NT2/D1 (cell line): ENCODE data around the gene NSMCE1.

Experiments
- SUZ12 ChIP-seq: IDR thresholded peaks from 2 replicates; pipeline ENCODE4 v1.6.1; 2011; ENCODE audit not compliant: insufficient read length, insufficient read depth; ENCODE audit errors: extremely low read depth
- ZNF274 ChIP-seq: IDR thresholded peaks from 2 replicates; pipeline ENCODE4 v1.6.1; 2011; ENCODE audit warnings: mild to moderate bottlenecking, low read depth, low read length

DNA sequence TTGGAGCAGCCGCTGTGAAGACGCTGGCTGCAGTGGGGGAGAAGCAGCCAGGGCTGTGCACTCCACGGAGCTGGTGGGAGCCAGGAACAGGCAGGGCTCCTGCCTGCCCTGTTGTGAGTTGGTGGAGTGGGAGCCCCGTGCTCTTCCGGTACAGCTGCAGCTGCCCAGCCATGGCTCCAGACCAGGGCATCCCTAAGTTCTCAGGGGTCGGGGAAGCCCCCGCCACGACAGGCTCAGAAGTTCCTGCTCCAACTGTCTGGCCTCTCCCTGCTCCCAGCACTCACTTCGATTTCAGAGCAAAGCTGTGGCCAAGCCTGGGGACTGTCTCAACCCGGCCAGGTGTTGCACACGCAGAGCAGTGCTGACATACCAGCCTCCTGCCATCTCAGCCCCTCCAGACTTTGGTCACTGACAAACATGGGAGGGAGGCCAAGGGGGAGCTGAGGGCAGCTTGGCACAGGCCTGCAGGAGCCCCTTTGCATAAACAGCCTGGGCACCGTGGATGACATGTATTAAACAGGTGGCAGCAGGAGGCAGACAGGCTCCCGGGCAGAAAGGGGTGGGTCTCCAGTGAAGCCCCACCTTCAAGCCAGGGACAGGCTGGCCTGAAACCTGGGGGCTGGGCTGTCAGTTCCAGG, 79.1 kb downstream of the NSMCE1 start:
- TF ChIP-seq ZNF274 (no peak), SUZ12 (no peak)
